Fibroblast of lung (primary cell): ENCODE measurements around the gene DRD2. TPM values are rescaled to one million over a fixed set of nuclear protein-coding genes. Genes with fewer than 3 reads are reported as not detected.

ENCODE experiments used
- DNase-seq, 2 donors: peaks; one replicate each; pipeline versions ENCODE4 v3.0.0 to v3.0.0-alpha.2; 2010; ENCODE audit warnings: low read depth in 2 of 2
- H2AFZ ChIP-seq: 2 replicates; pipeline ENCODE4 v1.5.1; 2012; ENCODE audit warnings: low read length, control low read depth, inconsistent platforms
- H3K27ac ChIP-seq: 2 replicates; pipeline ENCODE4 v1.5.1; 2011; ENCODE audit warnings: low read length, control low read depth; ENCODE audit not compliant: insufficient read depth
- H3K27me3 ChIP-seq: 2 replicates; pipeline ENCODE4 v1.5.1; 2011; ENCODE audit warnings: mild to moderate bottlenecking, low read length; ENCODE audit not compliant: control insufficient read depth, insufficient read depth
- H3K36me3 ChIP-seq: 2 replicates; pipeline ENCODE4 v1.5.1; 2011; ENCODE audit warnings: low read length; ENCODE audit not compliant: control insufficient read depth, insufficient read depth
- H3K4me1 ChIP-seq: 2 replicates; pipeline ENCODE4 v1.5.1; 2011; ENCODE audit warnings: low read length; ENCODE audit not compliant: control insufficient read depth, insufficient read depth; ENCODE audit errors: extremely low read depth
- H3K4me2 ChIP-seq: 2 replicates; pipeline ENCODE4 v1.5.1; 2011; ENCODE audit warnings: low read length, control low read depth; ENCODE audit not compliant: insufficient read depth; ENCODE audit errors: extremely low read depth
- H3K4me3 ChIP-seq, 4 experiments: fragments of 200-600 bp in 1 of 4; sonication (generic) in 1 of 4; replicated peaks in 1 of 4; 2 replicates each; pipeline ENCODE4 v1.5.1; 2011 to 2016; ENCODE audit warnings: low read length in 4 of 4, low read depth in 3 of 4, mild to moderate bottlenecking in 3 of 4, control low read depth in 2 of 4, inconsistent platforms in 1 of 4, mixed read lengths in 1 of 4; ENCODE audit not compliant: insufficient read depth in 1 of 4; ENCODE audit errors: control extremely low read depth in 1 of 4
- H3K79me2 ChIP-seq: 2 replicates; pipeline ENCODE4 v1.5.1; 2012; ENCODE audit warnings: mild to moderate bottlenecking, low read length, inconsistent platforms; ENCODE audit not compliant: control insufficient read depth, insufficient read depth
- H3K9ac ChIP-seq: 2 replicates; pipeline ENCODE4 v1.5.1; 2011; ENCODE audit warnings: mild to moderate bottlenecking, low read length, control low read depth; ENCODE audit not compliant: insufficient read depth
- H3K9me3 ChIP-seq: 2 replicates; pipeline ENCODE4 v1.5.1; 2012; ENCODE audit warnings: low read depth, low read length; ENCODE audit not compliant: control insufficient read depth, insufficient read depth
- H4K20me1 ChIP-seq: 2 replicates; pipeline ENCODE4 v1.5.1; 2011; ENCODE audit warnings: low read length; ENCODE audit not compliant: control insufficient read depth, insufficient read depth; ENCODE audit errors: extremely low read depth
- EZH2 ChIP-seq: IDR thresholded peaks from 2 replicates; pipeline ENCODE4 v1.5.1; 2012; ENCODE audit warnings: low read length, control low read depth, mild to moderate bottlenecking; ENCODE audit errors: missing control alignments
- polyA plus RNA-seq, 2 donors: library from polyadenylated mRNA; depleted of rRNA in 1 of 2; stranded (reverse) in 1 of 2; unstranded in 1 of 2; fragments of >200 nt; gene quantifications; 2 replicates each; pipeline ENCODE4 v1.2.1, GENCODE V29; 2011 to 2012; ENCODE audit warnings: missing spikeins in 1 of 2
- total RNA-seq: library from RNA; depleted of rRNA; stranded (reverse); fragments of >200 nt; gene quantifications from 2 replicates; pipeline ENCODE4 v1.2.1, GENCODE V29; 2014
- TF ChIP-seq, protein P1 (sequence below), 2 donors: IDR thresholded peaks in 1 of 2; conservative IDR thresholded peaks in 1 of 2; 1 replicate in 1 of 2; 2 replicates in 1 of 2; pipeline ENCODE4 v1.5.1; 2011 to 2012; ENCODE audit warnings: low read length in 2 of 2, control low read depth in 1 of 2, inconsistent platforms in 1 of 2, low read depth in 1 of 2, mild to moderate bottlenecking in 1 of 2

DRD2 gene
- total and polyA plus RNA-seq, 2 donors (not counting 1 experiment from before 2014, with no cell fraction given) = not detected

DNA sequence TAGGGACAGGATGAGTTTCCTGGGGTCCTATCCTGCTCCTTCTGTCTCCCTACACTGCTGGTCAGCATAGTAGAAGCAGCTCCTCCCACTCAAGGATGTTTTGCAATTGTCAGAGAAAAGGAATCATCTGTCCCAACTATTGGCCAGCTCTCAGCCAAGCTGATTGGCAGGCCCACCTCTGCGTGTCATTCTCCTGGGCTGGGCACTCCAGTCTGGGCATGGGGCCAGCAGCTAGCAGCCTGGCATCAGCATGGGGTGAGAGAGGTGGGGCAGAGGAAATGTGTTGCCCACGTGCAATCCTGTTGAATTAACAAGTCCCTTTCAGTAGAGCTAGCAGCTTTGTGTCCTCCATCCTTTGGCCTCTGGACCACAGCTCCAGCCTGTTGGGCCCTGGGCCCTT lies 73.5 kb downstream of the DRD2 start:
- Histone ChIP-seq H4K20me1 (no peaks in the 10 kb centered on the region), H3K4me2 (no peak overlapping the region), H3K9ac (no peak overlapping the region), H3K79me2 (no peaks in the 10 kb centered on the region), H3K27me3 (no peaks in the 10 kb centered on the region), H3K4me3 (no peak overlapping the region), H3K4me1 (no peaks in the 10 kb centered on the region), H3K36me3 (no peaks in the 10 kb centered on the region), H3K9me3 (no peaks in the 10 kb centered on the region), H2AFZ (no peak overlapping the region), H3K27ac (no peak overlapping the region)
- TF ChIP-seq EZH2 = no peak
- TF ChIP-seq, protein P1, sequence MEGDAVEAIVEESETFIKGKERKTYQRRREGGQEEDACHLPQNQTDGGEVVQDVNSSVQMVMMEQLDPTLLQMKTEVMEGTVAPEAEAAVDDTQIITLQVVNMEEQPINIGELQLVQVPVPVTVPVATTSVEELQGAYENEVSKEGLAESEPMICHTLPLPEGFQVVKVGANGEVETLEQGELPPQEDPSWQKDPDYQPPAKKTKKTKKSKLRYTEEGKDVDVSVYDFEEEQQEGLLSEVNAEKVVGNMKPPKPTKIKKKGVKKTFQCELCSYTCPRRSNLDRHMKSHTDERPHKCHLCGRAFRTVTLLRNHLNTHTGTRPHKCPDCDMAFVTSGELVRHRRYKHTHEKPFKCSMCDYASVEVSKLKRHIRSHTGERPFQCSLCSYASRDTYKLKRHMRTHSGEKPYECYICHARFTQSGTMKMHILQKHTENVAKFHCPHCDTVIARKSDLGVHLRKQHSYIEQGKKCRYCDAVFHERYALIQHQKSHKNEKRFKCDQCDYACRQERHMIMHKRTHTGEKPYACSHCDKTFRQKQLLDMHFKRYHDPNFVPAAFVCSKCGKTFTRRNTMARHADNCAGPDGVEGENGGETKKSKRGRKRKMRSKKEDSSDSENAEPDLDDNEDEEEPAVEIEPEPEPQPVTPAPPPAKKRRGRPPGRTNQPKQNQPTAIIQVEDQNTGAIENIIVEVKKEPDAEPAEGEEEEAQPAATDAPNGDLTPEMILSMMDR (conservative IDR thresholded peaks at IDR 0.05 in 1 of 2, IDR thresholded peaks at IDR 0.05 in 1 of 2; ENCODE audit: low read depth in 1 of 2, low read length in 2 of 2) = no peak
- DNase-seq = no peak

DNA sequence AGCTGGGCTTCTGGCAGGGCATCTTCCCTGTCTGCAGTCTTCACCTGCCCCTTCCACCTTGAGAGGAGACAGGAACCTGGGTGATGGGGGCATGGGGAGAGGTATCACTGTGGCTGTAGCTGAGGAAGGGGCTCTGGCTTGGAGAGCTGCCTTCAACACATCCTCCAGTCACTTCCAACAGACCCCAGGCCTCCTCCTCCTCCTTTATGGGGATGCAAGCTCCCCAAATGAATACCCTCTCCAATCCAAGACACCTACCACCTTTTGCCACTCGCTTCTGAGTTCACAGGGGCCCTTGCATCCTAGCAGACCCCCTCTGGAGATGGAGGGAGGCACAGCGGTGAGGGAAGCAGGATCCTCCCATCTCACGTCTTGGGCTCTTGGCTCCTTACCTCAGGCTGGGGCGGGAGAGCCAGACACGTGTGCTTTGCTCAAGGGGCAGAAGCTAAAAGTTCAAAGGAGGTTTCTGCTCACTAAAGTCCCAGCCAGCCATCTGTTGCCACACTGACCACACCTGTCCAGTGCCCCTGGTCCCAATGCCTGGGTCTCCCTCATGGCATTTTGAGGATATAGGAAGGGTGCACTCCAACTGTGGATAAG lies 74.5 kb downstream of the DRD2 start:
- Histone ChIP-seq H3K4me1 (no peaks in the 10 kb centered on the region), H3K9me3 (no peaks in the 10 kb centered on the region), H3K27ac (no peak overlapping the region), H3K4me3 (no peak overlapping the region), H3K79me2 (no peaks in the 10 kb centered on the region), H4K20me1 (no peaks in the 10 kb centered on the region), H3K27me3 (no peaks in the 10 kb centered on the region), H3K36me3 (no peaks in the 10 kb centered on the region), H3K9ac (no peak overlapping the region), H3K4me2 (no peak overlapping the region), H2AFZ (no peak overlapping the region)
- no peak for DNase-seq
- TF ChIP-seq EZH2 = no peak
- TF ChIP-seq, protein P1 (conservative IDR thresholded peaks at IDR 0.05 in 1 of 2, IDR thresholded peaks at IDR 0.05 in 1 of 2; ENCODE audit: low read depth in 1 of 2, low read length in 2 of 2) = no peak

DNA sequence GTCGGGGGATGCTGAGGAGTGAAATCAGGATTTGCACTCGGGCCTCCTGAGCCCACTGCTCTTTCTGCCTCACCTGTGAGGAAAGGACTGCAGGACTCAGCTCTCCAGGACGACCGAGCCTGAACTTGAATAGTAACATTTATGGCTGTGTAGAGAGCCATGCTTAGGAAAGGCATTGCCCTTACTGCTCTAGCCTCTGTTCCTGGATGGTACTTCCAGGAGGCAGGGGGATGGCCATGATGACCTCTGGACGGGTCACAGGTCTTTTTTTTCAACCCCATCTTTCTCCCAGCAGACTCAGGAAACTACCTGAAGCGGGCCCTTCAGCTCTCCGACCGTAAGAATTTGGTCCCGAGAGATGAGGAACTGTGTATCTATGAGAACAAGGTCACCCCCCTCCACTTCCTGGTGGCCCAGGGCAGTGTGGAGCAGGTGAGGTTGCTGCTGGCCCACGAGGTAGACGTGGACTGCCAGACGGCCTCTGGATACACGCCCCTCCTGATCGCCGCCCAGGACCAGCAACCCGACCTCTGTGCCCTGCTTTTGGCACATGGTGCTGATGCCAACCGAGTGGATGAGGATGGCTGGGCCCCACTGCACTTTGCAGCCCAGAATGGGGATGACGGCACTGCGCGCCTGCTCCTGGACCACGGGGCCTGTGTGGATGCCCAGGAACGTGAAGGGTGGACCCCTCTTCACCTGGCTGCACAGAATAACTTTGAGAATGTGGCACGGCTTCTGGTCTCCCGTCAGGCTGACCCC lies 76.3 kb downstream of the DRD2 start:
- Histone ChIP-seq H3K4me1 (no peaks in the 10 kb centered on the region), H3K4me2 (no peak overlapping the region), H3K79me2 (no peaks in the 10 kb centered on the region), H2AFZ (no peak overlapping the region), H3K9me3 (no peaks in the 10 kb centered on the region), H3K27ac (no peak overlapping the region), H3K36me3 (no peaks in the 10 kb centered on the region), H3K4me3 (no peak overlapping the region), H3K27me3 (no peaks in the 10 kb centered on the region), H3K9ac (no peak overlapping the region), H4K20me1 (no peaks in the 10 kb centered on the region)
- DNase-seq = no peak
- TF ChIP-seq, protein P1 (conservative IDR thresholded peaks at IDR 0.05 in 1 of 2, IDR thresholded peaks at IDR 0.05 in 1 of 2; ENCODE audit: low read depth in 1 of 2, low read length in 2 of 2) = no peak
- no peak for TF ChIP-seq EZH2
